Right hindlimb (tissue), 1 donor: ENCODE data around the gene CDH3.

Source experiments
- DNase-seq: peaks from one replicate; pipeline ENCODE4 v3.0.0-alpha.2; 2018

Gene CDH3

GRCh38 chr16:68652659-68653058, 7.5 kb downstream of the CDH3 start:
- no peak for DNase-seq

- no peak for DNase-seq
These were observed 10.7 kb downstream of the CDH3 start for GRCh38 chr16:68655806-68656205.

- no peak for DNase-seq
These were observed 11.6 kb downstream of the CDH3 start for GRCh38 chr16:68656751-68657150.

- DNase-seq: peak; percentile 49
These were observed 13.3 kb downstream of the CDH3 start for GRCh38 chr16:68658341-68658973.

GRCh38 chr16:68658974-68659360, 13.9 kb downstream of the CDH3 start:
- no peak for DNase-seq

- DNase-seq: no peak
These were observed 14.6 kb downstream of the CDH3 start for GRCh38 chr16:68659412-68660358.

GRCh38 chr16:68660359-68660795, 15.3 kb downstream of the CDH3 start:
- no peak for DNase-seq

GRCh38 chr16:68662035-68662434, 16.9 kb downstream of the CDH3 start:
- DNase-seq: no peak

GRCh38 chr16:68664297-68664696, 19.2 kb downstream of the CDH3 start:
- no peak for DNase-seq

- DNase-seq: no peak
These were observed 20.4 kb downstream of the CDH3 start for GRCh38 chr16:68665501-68665900.

GRCh38 chr16:68668266-68668665, 23.2 kb downstream of the CDH3 start:
- DNase-seq: no peak

GRCh38 chr16:68676113-68676860, 31.2 kb downstream of the CDH3 start:
- DNase-seq: no peak

GRCh38 chr16:68681038-68681437, 35.9 kb downstream of the CDH3 start:
- no peak for DNase-seq

- no peak for DNase-seq
These were observed 40.8 kb downstream of the CDH3 start for GRCh38 chr16:68685685-68686478.

- no peak for DNase-seq
These were observed 41.8 kb downstream of the CDH3 start for GRCh38 chr16:68686905-68687304.

- no peak for DNase-seq
These were observed 44.8 kb downstream of the CDH3 start for GRCh38 chr16:68689921-68690320.

- no peak for DNase-seq
These were observed 50.5 kb downstream of the CDH3 start for GRCh38 chr16:68695575-68695974.

GRCh38 chr16:68696514-68696913, 51.4 kb downstream of the CDH3 start:
- DNase-seq: no peak

GRCh38 chr16:68698091-68698490, 53.0 kb downstream of the CDH3 start:
- DNase-seq: no peak

- no peak for DNase-seq
These were observed 55.0 kb downstream of the CDH3 start for GRCh38 chr16:68700120-68700519.

- DNase-seq: no peak
These were observed 55.7 kb downstream of the CDH3 start for GRCh38 chr16:68700831-68701230.

GRCh38 chr16:68704232-68704867, 59.2 kb downstream of the CDH3 start:
- peak; percentile 60 for DNase-seq
